ENCODE measurements around the gene OSBPL7.

DNA sequence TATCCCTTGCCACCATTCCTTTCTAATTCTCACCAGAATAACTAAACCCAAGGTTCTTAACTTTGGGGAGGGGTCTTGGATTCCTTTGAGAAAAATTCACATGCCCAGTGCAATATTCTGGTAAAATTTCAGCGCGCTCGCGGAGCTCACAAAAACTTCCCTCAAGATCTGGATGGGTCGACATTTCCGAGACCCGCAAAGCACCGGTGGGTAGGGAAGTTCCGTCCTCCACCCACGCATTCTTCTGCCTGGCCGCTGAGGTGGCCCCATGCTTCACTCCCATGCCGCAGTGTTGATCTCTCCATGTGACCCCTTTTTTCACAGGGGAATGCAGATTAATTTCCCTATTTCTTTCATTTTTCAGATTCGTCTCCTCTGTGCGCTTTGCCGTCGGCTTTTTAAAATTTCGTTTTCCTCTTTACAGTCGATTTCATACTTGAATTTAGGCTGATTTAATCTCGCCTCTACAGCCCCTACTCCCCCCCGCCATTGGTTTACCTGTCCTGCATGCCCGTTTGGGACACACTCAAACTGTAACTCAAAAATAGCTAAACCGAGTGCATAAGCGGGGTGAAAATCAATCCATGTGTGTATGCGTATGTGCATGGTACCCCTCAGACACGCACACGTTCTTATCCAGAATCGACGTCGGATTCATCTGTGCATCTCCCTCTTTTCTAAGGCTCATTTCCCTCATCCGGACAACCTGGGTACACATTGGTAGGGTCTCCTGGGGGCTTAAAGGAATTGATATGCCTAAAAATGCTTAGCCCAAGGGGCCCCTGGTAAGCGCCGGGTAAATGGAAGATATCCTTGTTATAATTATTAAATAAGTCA is 30.7 kb upstream of the OSBPL7 start:
- TF ChIP-seq POLR2AphosphoS5 (IDR thresholded peaks at IDR 0.05) (peak in 1 of 3 donors; percentile 19), CTCF (IDR thresholded peaks at IDR 0.05) (no peak)
